ENCODE measurements around the gene ST7.

Gene ST7

DNA sequence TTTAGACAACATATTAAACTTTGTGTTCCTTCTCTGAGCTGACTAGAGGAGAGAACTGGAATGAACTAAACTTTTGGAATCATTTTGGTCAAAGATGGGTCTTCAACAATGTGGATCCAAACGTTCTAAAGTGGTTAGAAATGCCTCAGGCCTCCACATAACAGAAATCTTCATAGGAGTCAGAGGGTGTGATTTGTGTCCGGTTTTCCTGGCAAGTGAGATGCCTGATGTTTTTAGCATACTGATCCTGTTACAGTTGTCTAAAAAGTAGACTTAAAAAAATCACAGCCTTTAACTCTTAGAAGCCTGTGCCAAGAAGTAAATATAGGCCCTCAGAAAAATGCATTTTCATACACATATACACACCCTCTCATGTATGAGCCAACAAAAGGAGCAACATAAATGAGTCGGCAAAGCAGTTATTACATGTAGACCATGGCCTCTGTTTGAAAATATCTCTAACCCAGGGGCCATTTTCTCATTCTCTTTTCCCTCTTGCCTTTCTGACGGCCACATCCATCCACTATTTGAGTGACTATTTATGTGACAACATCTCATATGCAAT, 64.5 kb downstream of the ST7 start:
- no peak overlapping the region for H3K9ac ChIP-seq (ENCODE audit: insufficient read length)
- DNase-seq (ENCODE audit: low read depth, low spot score), result no peak
- H3K27ac ChIP-seq, result no peak overlapping the region
- H3K9me3 ChIP-seq (ENCODE audit: low read depth, low read length), result no peaks in the 10 kb centered on the region
- no peaks in the 10 kb centered on the region for H3K36me3 ChIP-seq (ENCODE audit: insufficient read depth, low read length)
- no peak for TF ChIP-seq POLR2AphosphoS5 (IDR thresholded peaks at IDR 0.05; ENCODE audit: borderline replicate concordance, low read depth, low read length)
- no peak for TF ChIP-seq FOXP2 (optimal IDR thresholded peaks at IDR 0.05; ENCODE audit: control extremely low read depth, extremely low read length, insufficient read depth)
- no peak for TF ChIP-seq EZH2 (IDR thresholded peaks at IDR 0.05)
- H3K4me3 ChIP-seq, result no peak overlapping the region

DNA sequence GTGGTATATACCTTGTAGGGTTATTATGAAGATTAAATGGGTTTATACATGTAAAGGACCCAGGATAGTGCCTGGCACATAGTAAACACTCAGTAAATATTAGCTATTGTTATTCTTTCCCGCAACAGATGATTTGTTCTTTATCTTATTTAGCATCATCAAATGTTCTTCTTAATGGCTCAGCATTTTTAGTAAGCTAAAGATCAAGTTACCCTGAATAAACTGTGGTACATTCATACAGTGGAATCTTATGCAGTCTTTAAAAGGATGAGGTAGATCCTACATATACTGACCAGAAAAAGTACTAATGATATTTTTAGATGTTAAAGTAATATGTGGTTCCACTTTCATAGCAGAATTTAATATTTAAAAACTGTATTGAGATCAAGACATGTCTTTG, 65.4 kb downstream of the ST7 start:
- H3K36me3 ChIP-seq (ENCODE audit: insufficient read depth, low read length), result no peaks in the 10 kb centered on the region
- no peak overlapping the region for H3K9ac ChIP-seq (ENCODE audit: insufficient read length)

DNA sequence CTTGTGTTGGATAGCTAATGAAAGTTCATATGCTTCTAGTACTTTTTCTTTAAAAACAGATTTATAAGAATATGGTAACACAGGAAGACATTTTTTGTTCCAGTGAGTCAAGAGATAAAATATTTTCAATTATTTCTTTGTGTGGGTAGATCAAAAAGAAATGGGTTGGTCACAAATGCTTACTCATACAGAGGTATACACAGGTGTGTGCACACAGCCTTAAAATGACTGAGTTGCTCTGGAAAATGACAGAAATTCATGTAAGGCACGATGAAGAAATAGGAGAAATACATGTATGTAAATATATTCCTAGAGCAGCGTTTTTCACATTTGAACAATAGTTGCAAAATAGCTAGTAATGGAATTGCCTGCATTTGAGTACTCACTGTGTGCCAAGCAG, 66.0 kb downstream of the ST7 start:
- H3K27ac ChIP-seq, result no peak overlapping the region
- DNase-seq (ENCODE audit: low read depth, low spot score), result no peak
- no peak overlapping the region for H3K4me3 ChIP-seq
- no peak for TF ChIP-seq EZH2 (IDR thresholded peaks at IDR 0.05)
- no peak for TF ChIP-seq FOXP2 (optimal IDR thresholded peaks at IDR 0.05; ENCODE audit: control extremely low read depth, extremely low read length, insufficient read depth)
- no peak for TF ChIP-seq POLR2AphosphoS5 (IDR thresholded peaks at IDR 0.05; ENCODE audit: borderline replicate concordance, low read depth, low read length)
- H3K36me3 ChIP-seq (ENCODE audit: insufficient read depth, low read length), result no peaks in the 10 kb centered on the region
- H3K9ac ChIP-seq (ENCODE audit: insufficient read length), result no peak overlapping the region
- H3K9me3 ChIP-seq (ENCODE audit: low read depth, low read length), result no peaks in the 10 kb centered on the region

More for the DNA sequence above, 65.4 kb downstream of the ST7 start:
- no peak overlapping the region for H3K4me3 ChIP-seq
- TF ChIP-seq POLR2AphosphoS5 (IDR thresholded peaks at IDR 0.05; ENCODE audit: borderline replicate concordance, low read depth, low read length) (no peak), EZH2 (IDR thresholded peaks at IDR 0.05) (no peak), FOXP2 (optimal IDR thresholded peaks at IDR 0.05; ENCODE audit: control extremely low read depth, extremely low read length, insufficient read depth) (no peak)
- no peak for DNase-seq (ENCODE audit: low read depth, low spot score)
- no peaks in the 10 kb centered on the region for H3K9me3 ChIP-seq (ENCODE audit: low read depth, low read length)
- H3K27ac ChIP-seq, result no peak overlapping the region

DNA sequence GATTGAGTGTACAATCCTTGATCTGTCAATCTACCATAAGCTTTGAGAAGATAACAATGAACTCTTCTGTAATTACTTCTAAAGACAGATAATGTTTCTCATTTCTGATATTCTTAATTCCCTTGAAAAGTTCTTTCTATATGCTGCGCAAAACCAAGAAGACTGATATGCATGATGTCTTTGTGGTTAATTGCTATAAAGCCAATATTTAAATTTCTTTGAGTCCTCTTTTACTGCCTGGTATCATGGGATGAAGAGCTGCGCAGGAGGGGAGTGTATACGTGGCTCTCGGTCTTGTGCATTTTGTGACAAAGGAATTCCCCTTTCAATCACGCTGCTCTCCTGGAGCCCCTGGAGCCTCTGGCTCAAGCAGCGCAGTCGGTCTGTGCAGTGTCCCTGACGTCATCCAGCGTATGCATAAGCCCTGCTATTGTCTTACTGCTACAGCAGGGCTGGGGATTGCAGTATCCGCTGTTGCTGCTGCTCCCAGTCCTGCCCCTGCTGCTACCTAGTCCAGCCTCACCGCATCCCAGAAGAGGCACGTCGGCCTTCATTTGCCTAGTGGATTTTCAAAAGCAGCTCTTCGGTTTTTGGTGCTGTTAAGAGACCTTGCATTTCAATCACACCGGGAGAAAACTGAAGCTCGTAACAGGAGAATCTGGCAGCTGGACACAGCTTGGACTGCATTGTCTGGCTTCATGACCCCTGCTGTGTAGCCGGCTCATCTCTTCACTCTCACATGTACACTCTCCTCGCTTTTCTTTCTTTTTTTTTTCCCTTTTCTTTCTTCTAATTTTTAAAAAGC, 66.7 kb downstream of the ST7 start:
- Histone ChIP-seq H3K9me3 (ENCODE audit: low read depth, low read length) (no peaks in the 10 kb centered on the region), H3K4me3 (no peak overlapping the region), H3K27ac (no peak overlapping the region), H3K9ac (ENCODE audit: insufficient read length) (no peak overlapping the region), H3K36me3 (ENCODE audit: insufficient read depth, low read length) (no peaks in the 10 kb centered on the region)
- no peak for TF ChIP-seq POLR2AphosphoS5 (IDR thresholded peaks at IDR 0.05; ENCODE audit: borderline replicate concordance, low read depth, low read length)
- TF ChIP-seq FOXP2 (optimal IDR thresholded peaks at IDR 0.05; ENCODE audit: control extremely low read depth, extremely low read length, insufficient read depth), result no peak
- TF ChIP-seq EZH2 (IDR thresholded peaks at IDR 0.05), result no peak
- DNase-seq (ENCODE audit: low read depth, low spot score), result no peak

DNA sequence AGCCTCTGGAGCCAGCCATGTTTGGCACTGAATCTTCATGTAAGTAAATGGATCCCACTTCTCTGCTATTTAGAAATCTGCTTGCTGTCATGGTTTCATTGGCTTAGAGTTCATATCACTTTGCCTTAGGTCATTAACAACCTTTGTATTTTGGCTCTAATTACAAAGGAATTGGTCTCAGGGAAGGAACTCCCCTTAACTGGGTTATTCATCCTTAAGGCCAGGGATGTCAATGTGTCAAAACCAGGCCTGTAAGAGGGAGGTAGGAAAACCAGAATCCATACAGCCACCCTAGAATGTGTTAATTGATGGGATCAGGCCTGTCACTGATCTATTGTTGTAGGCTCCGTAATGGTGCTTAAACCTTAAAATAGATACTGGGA, 67.3 kb downstream of the ST7 start:
- Histone ChIP-seq H3K27ac (no peak overlapping the region), H3K9ac (ENCODE audit: insufficient read length) (no peak overlapping the region), H3K36me3 (ENCODE audit: insufficient read depth, low read length) (no peaks in the 10 kb centered on the region), H3K9me3 (ENCODE audit: low read depth, low read length) (no peaks in the 10 kb centered on the region), H3K4me3 (no peak overlapping the region)
- no peak for TF ChIP-seq FOXP2 (optimal IDR thresholded peaks at IDR 0.05; ENCODE audit: control extremely low read depth, extremely low read length, insufficient read depth)
- TF ChIP-seq POLR2AphosphoS5 (IDR thresholded peaks at IDR 0.05; ENCODE audit: borderline replicate concordance, low read depth, low read length), result no peak
- TF ChIP-seq EZH2 (IDR thresholded peaks at IDR 0.05), result no peak
- DNase-seq (ENCODE audit: low read depth, low spot score), result no peak

DNA sequence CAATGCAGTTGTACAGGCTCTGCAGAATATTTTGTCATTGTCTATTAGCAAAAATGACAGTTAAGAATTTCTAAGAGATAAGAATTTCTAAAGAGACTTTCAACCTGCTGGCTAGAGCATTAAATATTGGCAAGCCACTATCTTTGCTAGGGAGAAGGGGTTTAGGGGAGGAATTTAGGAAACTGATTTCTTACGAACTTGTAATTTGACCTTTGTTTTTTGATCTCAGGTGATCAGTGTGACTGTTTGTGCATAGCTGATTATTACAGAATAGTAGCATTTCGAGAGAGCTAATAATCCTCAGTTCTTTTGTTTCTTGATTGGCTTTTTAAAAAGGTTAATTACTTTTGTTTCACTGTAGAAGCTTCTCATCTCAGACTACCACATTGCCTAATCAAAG, 68.1 kb downstream of the ST7 start:
- DNase-seq (ENCODE audit: low read depth, low spot score), result no peak
- Histone ChIP-seq H3K9me3 (ENCODE audit: low read depth, low read length) (no peaks in the 10 kb centered on the region), H3K36me3 (ENCODE audit: insufficient read depth, low read length) (no peaks in the 10 kb centered on the region), H3K27ac (no peak overlapping the region), H3K4me3 (no peak overlapping the region), H3K9ac (ENCODE audit: insufficient read length) (no peak overlapping the region)
- TF ChIP-seq FOXP2 (optimal IDR thresholded peaks at IDR 0.05; ENCODE audit: control extremely low read depth, extremely low read length, insufficient read depth) (no peak), EZH2 (IDR thresholded peaks at IDR 0.05) (no peak), POLR2AphosphoS5 (IDR thresholded peaks at IDR 0.05; ENCODE audit: borderline replicate concordance, low read depth, low read length) (no peak)

DNA sequence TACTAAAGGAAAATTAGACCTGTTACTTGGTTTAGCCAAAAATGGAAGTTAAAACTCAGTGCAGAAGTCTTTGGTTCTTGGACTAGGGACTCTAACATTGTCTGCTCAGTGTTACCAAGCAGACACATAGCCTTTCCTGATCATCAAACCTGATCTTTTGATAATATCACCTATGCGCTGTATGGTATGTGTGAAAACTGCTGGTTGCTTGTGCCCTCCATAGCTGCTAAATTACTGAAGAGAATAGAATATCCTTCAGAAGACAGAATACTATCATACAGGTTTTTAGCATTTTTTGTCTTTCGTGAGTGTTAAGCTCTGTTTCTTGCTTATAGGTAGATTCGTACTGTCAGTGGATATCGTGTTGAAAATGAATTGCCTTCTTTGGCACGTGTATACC, 68.7 kb downstream of the ST7 start:
- no peak overlapping the region for H3K4me3 ChIP-seq

DNA sequence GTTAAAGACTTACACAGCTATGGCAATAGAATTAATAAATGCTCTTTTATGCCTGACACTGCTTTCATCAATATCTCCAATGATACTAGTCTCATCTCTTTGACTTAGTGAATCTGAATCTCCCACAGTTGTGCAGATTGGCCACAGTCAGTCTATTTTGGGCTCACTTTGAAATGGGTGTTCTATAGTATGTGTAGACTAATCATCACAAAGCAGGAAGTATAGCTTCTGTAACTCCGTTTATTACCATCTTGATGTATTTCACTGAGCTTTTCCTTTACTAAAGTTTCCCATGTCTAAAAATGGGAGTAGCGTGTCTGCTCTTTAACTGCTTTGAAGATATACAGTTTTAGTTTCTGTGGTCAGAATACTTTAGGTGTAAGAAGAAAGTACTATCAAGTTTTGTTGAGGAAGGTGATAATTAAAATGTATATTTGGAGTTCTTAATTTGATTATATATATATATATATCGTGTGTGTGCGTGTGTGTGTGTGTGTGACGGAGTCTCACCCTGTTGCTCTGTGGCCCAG, 70.1 kb downstream of the ST7 start:
- no peak for DNase-seq (ENCODE audit: low read depth, low spot score)
- TF ChIP-seq FOXP2 (optimal IDR thresholded peaks at IDR 0.05; ENCODE audit: control extremely low read depth, extremely low read length, insufficient read depth) (no peak), EZH2 (IDR thresholded peaks at IDR 0.05) (no peak), POLR2AphosphoS5 (IDR thresholded peaks at IDR 0.05; ENCODE audit: borderline replicate concordance, low read depth, low read length) (no peak)
- H3K9me3 ChIP-seq (ENCODE audit: low read depth, low read length), result no peaks in the 10 kb centered on the region
- no peak overlapping the region for H3K9ac ChIP-seq (ENCODE audit: insufficient read length)
- H3K4me3 ChIP-seq, result no peak overlapping the region
- no peaks in the 10 kb centered on the region for H3K36me3 ChIP-seq (ENCODE audit: insufficient read depth, low read length)
- no peak overlapping the region for H3K27ac ChIP-seq

More for the DNA sequence above, 68.7 kb downstream of the ST7 start:
- no peak for DNase-seq (ENCODE audit: low read depth, low spot score)
- no peaks in the 10 kb centered on the region for H3K9me3 ChIP-seq (ENCODE audit: low read depth, low read length)
- no peak overlapping the region for H3K9ac ChIP-seq (ENCODE audit: insufficient read length)
- no peaks in the 10 kb centered on the region for H3K36me3 ChIP-seq (ENCODE audit: insufficient read depth, low read length)
- no peak overlapping the region for H3K27ac ChIP-seq
- TF ChIP-seq EZH2 (IDR thresholded peaks at IDR 0.05) (no peak), FOXP2 (optimal IDR thresholded peaks at IDR 0.05; ENCODE audit: control extremely low read depth, extremely low read length, insufficient read depth) (no peak), POLR2AphosphoS5 (IDR thresholded peaks at IDR 0.05; ENCODE audit: borderline replicate concordance, low read depth, low read length) (no peak)

Measured in SK-N-MC (cell line).